Endothelial cell of umbilical vein (primary cell): ENCODE measurements around the gene TAS2R13. TPM values are rescaled to one million over a fixed set of nuclear protein-coding genes. Genes with fewer than 3 reads are reported as not detected.

Experiments used
- BruUV-seq: library from RNA; stranded (reverse); fragments of 400-500 nt; replicated peaks from 2 replicates; lab custom pipeline; 2021; lab: Mats Ljungman, UMichigan
- CTCF ChIA-PET: fragments of 300-600, 350-600 bp; sonication (Branson Sonifier 250); formaldehyde crosslinking; loops from one replicate; lab custom pipeline; 2021; ENCODE audit warnings: antibody characterized with exemption, inconsistent platforms; lab: Charles Lee
- POLR2A ChIA-PET: fragments of 300-600, 350-600 bp; sonication (Branson Sonifier 250); formaldehyde crosslinking; loops from one replicate; lab custom pipeline; 2021; ENCODE audit warnings: antibody characterized with exemption, inconsistent platforms; lab: Charles Lee
- DNase-seq: peaks from one replicate; pipeline ENCODE4 v3.0.0-alpha.2; 2011; ENCODE audit warnings: low read depth, low spot score
- FAIRE-seq: peaks from 2 replicates; lab custom pipeline; 2011; peaks lifted over from hg19 to GRCh38; lab: Jason Lieb, UNC
- H2AFZ ChIP-seq: 2 replicates; pipeline ENCODE4 v1.6.0; 2012; ENCODE audit warnings: low read depth, low read length, control low read depth, inconsistent platforms
- H3K27ac ChIP-seq: 2 replicates; pipeline ENCODE4 v1.5.1; 2011; ENCODE audit warnings: low read depth, mild to moderate bottlenecking, control low read depth, low read length, moderate library complexity; ENCODE audit not compliant: insufficient read depth
- H3K27me3 ChIP-seq, 2 experiments: 2 replicates each; pipeline versions ENCODE4 v1.6.0 to v1.6.1; 2011; ENCODE audit warnings: low read length in 2 of 2, mixed read lengths in 1 of 2; ENCODE audit not compliant: control insufficient read depth in 2 of 2, insufficient read depth in 2 of 2
- H3K36me3 ChIP-seq, 2 experiments: 2 replicates in 1 of 2; 3 replicates in 1 of 2; pipeline ENCODE4 v1.5.1; 2011; ENCODE audit warnings: low read length in 2 of 2, mild to moderate bottlenecking in 1 of 2, moderate library complexity in 1 of 2; ENCODE audit not compliant: control insufficient read depth in 2 of 2, insufficient read depth in 2 of 2; ENCODE audit errors: extremely low read depth in 1 of 2
- H3K4me1 ChIP-seq: 3 replicates; pipeline ENCODE4 v1.5.1; 2011; ENCODE audit warnings: mild to moderate bottlenecking, low read length; ENCODE audit not compliant: control insufficient read depth, insufficient read depth; ENCODE audit errors: extremely low read depth
- H3K4me2 ChIP-seq: 2 replicates; pipeline ENCODE4 v1.6.1; 2011; ENCODE audit warnings: low read length, control low read depth, mixed read lengths; ENCODE audit not compliant: insufficient read depth
- H3K4me3 ChIP-seq, 3 experiments: fragments of 200-600 bp in 1 of 3; sonication (generic), shearing (Covaris generic) in 1 of 3; replicated peaks in 1 of 3; 2 replicates each; pipeline ENCODE4 v1.5.1; 2011 to 2016; ENCODE audit warnings: control low read depth in 3 of 3, low read length in 3 of 3, mild to moderate bottlenecking in 2 of 3, inconsistent platforms in 1 of 3, low read depth in 1 of 3, moderate library complexity in 1 of 3; ENCODE audit not compliant: insufficient read depth in 1 of 3
- H3K79me2 ChIP-seq: 2 replicates; pipeline ENCODE4 v1.6.0; 2012; ENCODE audit warnings: low read length, inconsistent platforms; ENCODE audit not compliant: control insufficient read depth, insufficient read depth
- H3K9ac ChIP-seq: replicated peaks from 2 replicates; pipeline ENCODE3; 2011; ENCODE audit warnings: low read length, control low read depth; ENCODE audit not compliant: insufficient read depth; ENCODE audit errors: extremely low read depth
- H3K9me1 ChIP-seq: replicated peaks from 3 replicates; pipeline ENCODE4 v1.6.0; 2011; ENCODE audit warnings: mild to moderate bottlenecking, low read length; ENCODE audit not compliant: control insufficient read depth, insufficient read depth; ENCODE audit errors: extremely low read depth
- H3K9me3 ChIP-seq: replicated peaks from 2 replicates; pipeline ENCODE4 v1.5.1; 2012; ENCODE audit warnings: low read length, inconsistent platforms; ENCODE audit not compliant: control insufficient read depth, insufficient read depth
- H4K20me1 ChIP-seq: replicated peaks from 2 replicates; pipeline ENCODE3; 2011; ENCODE audit warnings: mild to moderate bottlenecking, low read length; ENCODE audit not compliant: control insufficient read depth, insufficient read depth; ENCODE audit errors: extremely low read depth
- CTCF ChIP-seq, 2 donors: IDR thresholded peaks; 1 replicate in 1 of 2; 2 replicates in 1 of 2; pipeline ENCODE4 v1.5.1; 2011; ENCODE audit warnings: low read length in 2 of 2, mild to moderate bottlenecking in 2 of 2, moderate library complexity in 2 of 2, control low read depth in 1 of 2, inconsistent platforms in 1 of 2, low read depth in 1 of 2; ENCODE audit not compliant: insufficient read depth in 1 of 2; ENCODE audit errors: extremely low read depth in 1 of 2
- EZH2 ChIP-seq: IDR thresholded peaks from 2 replicates; pipeline ENCODE4 v1.6.1; 2012; ENCODE audit warnings: borderline replicate concordance, low read depth, mild to moderate bottlenecking, moderate library complexity, low read length, inconsistent platforms; ENCODE audit not compliant: severe bottlenecking
- JUN ChIP-seq: IDR thresholded peaks from 2 replicates; pipeline ENCODE4 v1.6.1; 2011; ENCODE audit warnings: borderline replicate concordance, low read depth; ENCODE audit not compliant: insufficient read length, insufficient read depth
- MAX ChIP-seq: IDR thresholded peaks from 2 replicates; pipeline ENCODE4 v1.6.1; 2011; ENCODE audit not compliant: insufficient read depth, insufficient read length
- MYC ChIP-seq: IDR thresholded peaks from one replicate; pipeline ENCODE4 v1.6.1; 2011; ENCODE audit warnings: mild to moderate bottlenecking, low read depth, low read length
- POLR2A ChIP-seq: IDR thresholded peaks from 2 replicates; pipeline ENCODE4 v1.6.1; 2012; ENCODE audit warnings: low read depth, mild to moderate bottlenecking, control low read depth, low read length
- POLR2AphosphoS5 ChIP-seq: IDR thresholded peaks from 2 replicates; pipeline ENCODE4 v1.6.1; 2012; ENCODE audit warnings: low read depth, mild to moderate bottlenecking, control low read depth, low read length, moderate library complexity; ENCODE audit not compliant: insufficient read depth
- dilution Hi-C: fragments of 300-500 bp; cut with MboI; formaldehyde crosslinking; loops from one replicate; pipeline ENCODE4 v1.15.0; 2019; ENCODE audit warnings: low sequenced_read_pairs; ENCODE audit not compliant: extremely low pct_ligation_motif_present
- intact Hi-C: fragments of 100-400 bp; cut with micrococcal nuclease; formaldehyde crosslinking; loops from one replicate; pipeline ENCODE4 v1.10.0; 2022
- polyA plus RNA-seq, 4 experiments: library from polyadenylated mRNA; depleted of rRNA in 3 of 4; stranded (reverse) in 3 of 4; unstranded in 1 of 4; fragments of >200 nt; gene quantifications; 2 replicates each; pipeline versions ENCODE4 v1.2.1 to v1.2.3, GENCODE V29; 2011 to 2012; ENCODE audit warnings: missing spikeins in 1 of 4
- total RNA-seq: library from RNA; stranded (reverse); gene quantifications from 2 replicates; pipeline ENCODE4 v1.2.3, GENCODE V29; 2021

The TAS2R13 gene
- total and polyA plus RNA-seq, 2 donors (not counting 3 experiments of a cell fraction or from before 2014, with no cell fraction given) = 0.04 to 1.7 TPM

- POLR2A ChIA-PET = no interaction called here
- BruUV-seq = no TSS peak
- intact Hi-C loops = no loop called here
These were observed 19.5 kb upstream of the TAS2R13 start, which contains the start of gene PRH2 for GRCh38 chr12:10928746-10929286. Gene PRH2, plus strand, starts transcription at chr12:10929236. Its CDS starts 38 bp downstream, at chr12:10929274.

More at GRCh38 chr12:10928746-10929286, 19.5 kb upstream of the TAS2R13 start, which contains the start of gene PRH2:
- Histone ChIP-seq H3K9ac (no peak within 1 kb of the TSS), H3K4me2 (no peak within 1 kb of the TSS), H3K27ac (no peak within 1 kb of the TSS), H4K20me1 (no peaks in the 10 kb centered on the region), H2AFZ (no peak within 1 kb of the TSS), H3K4me3 (no peak within 1 kb of the TSS), H3K4me1 (no peaks in the 10 kb centered on the region), H3K79me2 (no peaks in the 10 kb centered on the region), H3K36me3 (no peaks in the 10 kb centered on the region), H3K9me1 (no peaks in the 10 kb centered on the region), H3K27me3 (no peaks in the 10 kb centered on the region), H3K9me3 (no peaks in the 10 kb centered on the region)
- FAIRE-seq (no peak), DNase-seq (no peak)
- TF ChIP-seq CTCF (IDR thresholded peaks at IDR 0.05; ENCODE audit: extremely low read depth in 1 of 2, insufficient read depth in 1 of 2, low read depth in 1 of 2, low read length in 2 of 2) (no peak), POLR2AphosphoS5 (no peak), JUN (no peak), MYC (no peak), MAX (no peak), EZH2 (no peak), POLR2A (no peak)
- dilution Hi-C loops = no loop called here
- CTCF ChIA-PET = no interaction called here
